Ishikawa (cell line): Measurements from ENCODE around the gene HLA-B.

Experiments used
- CREB1 ChIP-seq: IDR thresholded peaks from 2 replicates; pipeline ENCODE4 v1.6.1; 2012; ENCODE audit warnings: low read depth
- EGR1 ChIP-seq: IDR thresholded peaks from 2 replicates; pipeline ENCODE4 v1.6.1; 2012
- EP300 ChIP-seq: IDR thresholded peaks from 2 replicates; pipeline ENCODE4 v1.6.1; 2012; ENCODE audit warnings: borderline replicate concordance
- REST ChIP-seq: IDR thresholded peaks from 2 replicates; pipeline ENCODE4 v1.6.1; 2012; ENCODE audit warnings: low read depth, mild to moderate bottlenecking
- TAF1 ChIP-seq: IDR thresholded peaks from 2 replicates; pipeline ENCODE4 v1.6.1; 2012; ENCODE audit warnings: low read depth, mild to moderate bottlenecking
- YY1 ChIP-seq: IDR thresholded peaks from 2 replicates; pipeline ENCODE4 v1.6.1; 2012; ENCODE audit warnings: low read depth

- TF ChIP-seq CREB1 = no peak
- TF ChIP-seq TAF1 = no peak
- no peak for TF ChIP-seq EP300
- no peak for TF ChIP-seq REST
- no peak for TF ChIP-seq YY1
- TF ChIP-seq EGR1 = no peak
Measured at GRCh38 chr6:31339210-31339609, 17.8 kb downstream of the HLA-B start.
